Endothelial cell (in vitro differentiated cells): ENCODE results near the gene GPR3. TPM values are rescaled to one million over a fixed set of nuclear protein-coding genes. Genes with fewer than 3 reads are reported as not detected.
A peak's percentile ranks its signal among the peaks of the same experiment; 100 is the strongest.

Experiments used
- DNase-seq: peaks from one replicate; pipeline ENCODE4 v3.0.0; 2021; ENCODE audit warnings: low spot score
- H3K27ac Mint-ChIP-seq: one replicate; pipeline ENCODE4 v1.8.0; 2021; ENCODE audit warnings: mixed read lengths, inconsistent platforms; ENCODE audit not compliant: unreplicated experiment
- H3K27me3 Mint-ChIP-seq: one replicate; pipeline ENCODE4 v1.8.0; 2021; ENCODE audit warnings: mild to moderate bottlenecking, moderate library complexity, mixed read lengths, inconsistent platforms; ENCODE audit not compliant: unreplicated experiment
- H3K36me3 Mint-ChIP-seq: one replicate; pipeline ENCODE4 v1.8.0; 2021; ENCODE audit warnings: mild to moderate bottlenecking, low read depth, mixed read lengths, inconsistent platforms; ENCODE audit not compliant: unreplicated experiment
- H3K4me1 Mint-ChIP-seq: one replicate; pipeline ENCODE4 v1.8.0; 2021; ENCODE audit warnings: mild to moderate bottlenecking, mixed read lengths, inconsistent platforms; ENCODE audit not compliant: unreplicated experiment
- H3K4me3 Mint-ChIP-seq: one replicate; pipeline ENCODE4 v1.8.0; 2021; ENCODE audit warnings: mild to moderate bottlenecking, mixed read lengths, inconsistent platforms; ENCODE audit not compliant: unreplicated experiment
- H3K9me3 Mint-ChIP-seq: one replicate; pipeline ENCODE4 v1.8.0; 2021; ENCODE audit warnings: mixed read lengths, inconsistent platforms; ENCODE audit not compliant: unreplicated experiment
- total RNA-seq: library from RNA; stranded (reverse); fragmentation: NEBNext Ultra II Directional; extraction: Animal tissue kit (Norgen Biotek cat#: 25700); gene quantifications from one replicate; pipeline ENCODE4 v1.2.1, GENCODE V29; 2021; ENCODE audit not compliant: unreplicated experiment
- TF ChIP-seq, protein P1 (sequence below): fragments of 200-600 bp; sonication (generic); IDR thresholded peaks from one replicate; pipeline ENCODE4 v1.5.0; 2021; ENCODE audit warnings: antibody characterized with exemption; ENCODE audit not compliant: unreplicated experiment

The GPR3 gene
- total RNA-seq, 1 donor from 2014 or later, result 2.4 TPM

DNA sequence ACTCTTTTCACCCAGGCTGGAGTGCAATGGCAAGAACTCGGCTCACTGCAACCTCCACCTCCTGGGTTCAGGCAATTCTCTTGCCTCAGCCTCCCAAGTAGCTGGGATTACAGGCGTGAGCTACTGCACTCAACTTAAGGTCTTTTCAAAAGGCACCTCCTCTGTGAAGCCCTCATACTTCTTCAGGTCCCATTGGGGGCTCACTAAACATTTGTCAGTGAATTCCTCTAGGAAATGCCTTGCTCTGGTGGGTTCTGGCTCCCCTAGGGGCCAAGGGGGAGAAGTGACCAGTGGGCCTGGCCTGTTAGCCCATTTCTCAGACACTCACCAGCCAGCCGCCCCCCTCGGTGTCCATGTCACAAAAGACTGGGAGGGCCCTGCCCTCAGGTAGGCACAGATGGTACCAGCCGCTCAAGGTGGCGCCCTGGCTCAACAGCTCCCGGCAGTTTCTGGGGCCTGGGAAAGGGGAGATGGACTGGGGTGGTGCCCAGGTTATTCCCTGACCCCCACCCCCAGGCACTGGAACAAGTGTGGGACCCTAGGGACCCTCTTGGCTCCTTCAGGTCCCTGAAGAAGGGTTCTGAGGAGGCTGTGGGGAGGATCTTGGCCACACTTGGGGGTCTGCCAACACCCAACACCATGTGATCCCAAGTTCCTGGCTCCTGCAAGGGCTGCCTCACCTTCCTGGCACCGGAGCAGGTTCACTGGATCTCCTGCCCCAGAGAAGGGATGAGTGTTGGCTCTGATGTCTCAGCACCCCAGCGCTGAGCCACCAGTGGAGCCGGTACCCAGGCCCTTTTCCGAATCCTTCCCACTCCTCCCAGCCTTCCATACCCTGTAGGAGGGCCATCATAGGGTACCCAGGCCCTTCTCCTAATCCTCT is 19.4 kb upstream of the GPR3 start:
- H3K27me3 Mint-ChIP-seq, result peaks cover 6% of the 10 kb centered on the region
- H3K4me3 Mint-ChIP-seq, result no peak overlapping the region
- peaks cover 33% of the 10 kb centered on the region for H3K4me1 Mint-ChIP-seq
- no peaks in the 10 kb centered on the region for H3K36me3 Mint-ChIP-seq
- DNase-seq, result no peak
- H3K9me3 Mint-ChIP-seq, result no peaks in the 10 kb centered on the region
- H3K27ac Mint-ChIP-seq, result no peak overlapping the region
- TF ChIP-seq, protein P1, sequence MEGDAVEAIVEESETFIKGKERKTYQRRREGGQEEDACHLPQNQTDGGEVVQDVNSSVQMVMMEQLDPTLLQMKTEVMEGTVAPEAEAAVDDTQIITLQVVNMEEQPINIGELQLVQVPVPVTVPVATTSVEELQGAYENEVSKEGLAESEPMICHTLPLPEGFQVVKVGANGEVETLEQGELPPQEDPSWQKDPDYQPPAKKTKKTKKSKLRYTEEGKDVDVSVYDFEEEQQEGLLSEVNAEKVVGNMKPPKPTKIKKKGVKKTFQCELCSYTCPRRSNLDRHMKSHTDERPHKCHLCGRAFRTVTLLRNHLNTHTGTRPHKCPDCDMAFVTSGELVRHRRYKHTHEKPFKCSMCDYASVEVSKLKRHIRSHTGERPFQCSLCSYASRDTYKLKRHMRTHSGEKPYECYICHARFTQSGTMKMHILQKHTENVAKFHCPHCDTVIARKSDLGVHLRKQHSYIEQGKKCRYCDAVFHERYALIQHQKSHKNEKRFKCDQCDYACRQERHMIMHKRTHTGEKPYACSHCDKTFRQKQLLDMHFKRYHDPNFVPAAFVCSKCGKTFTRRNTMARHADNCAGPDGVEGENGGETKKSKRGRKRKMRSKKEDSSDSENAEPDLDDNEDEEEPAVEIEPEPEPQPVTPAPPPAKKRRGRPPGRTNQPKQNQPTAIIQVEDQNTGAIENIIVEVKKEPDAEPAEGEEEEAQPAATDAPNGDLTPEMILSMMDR, result peak; percentile 63

DNA sequence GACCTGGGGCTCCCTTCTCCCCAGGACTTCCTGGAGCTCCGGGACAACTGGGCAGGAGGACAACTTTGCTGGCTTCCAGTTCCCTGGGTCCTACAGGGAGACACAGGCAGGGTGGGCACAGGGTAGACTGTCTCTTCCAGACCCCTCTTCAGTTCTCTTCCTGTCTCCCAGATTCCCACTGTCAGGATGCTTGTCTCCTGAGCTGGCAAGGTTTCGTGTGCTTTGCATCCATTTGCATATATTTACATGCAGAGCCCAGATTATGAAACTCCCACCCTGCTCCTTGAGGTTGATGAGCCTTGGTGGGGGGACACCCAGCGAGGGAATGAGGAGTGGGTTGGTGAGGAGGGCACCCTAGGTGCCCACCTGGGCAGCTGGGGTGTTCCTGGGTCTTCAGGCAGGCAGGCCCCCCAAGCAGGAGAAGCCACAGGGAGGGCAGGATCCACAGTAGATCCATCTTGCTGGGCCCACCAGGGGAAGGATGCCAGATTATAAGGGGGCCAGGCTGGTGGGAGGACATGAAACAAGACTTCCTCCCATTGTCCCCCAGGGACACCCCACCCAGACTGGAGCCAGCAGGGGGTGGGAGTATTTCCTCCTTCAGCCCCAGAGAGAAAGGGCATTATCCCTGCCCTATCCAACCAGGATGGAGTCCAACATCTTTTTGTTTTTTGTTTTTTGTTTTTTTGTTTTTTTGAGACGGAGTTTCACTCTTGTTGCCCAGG is 17.9 kb upstream of the GPR3 start, which contains the start of gene FCN3:
TSS of gene FCN3 (minus strand) at position 463 of the 725 bp plus-strand sequence. CDS start at position 457, 6 bp downstream.
- Mint-ChIP-seq H3K9me3 (no peaks in the 10 kb centered on the region), H3K4me3 (no peak within 1 kb of the TSS), H3K27me3 (peaks cover 6% of the 10 kb centered on the region), H3K36me3 (no peaks in the 10 kb centered on the region), H3K4me1 (peaks cover 31% of the 10 kb centered on the region), H3K27ac (peak within 1 kb of the TSS; percentile 67)
- TF ChIP-seq, protein P1, result no peak
- no peak for DNase-seq

DNA sequence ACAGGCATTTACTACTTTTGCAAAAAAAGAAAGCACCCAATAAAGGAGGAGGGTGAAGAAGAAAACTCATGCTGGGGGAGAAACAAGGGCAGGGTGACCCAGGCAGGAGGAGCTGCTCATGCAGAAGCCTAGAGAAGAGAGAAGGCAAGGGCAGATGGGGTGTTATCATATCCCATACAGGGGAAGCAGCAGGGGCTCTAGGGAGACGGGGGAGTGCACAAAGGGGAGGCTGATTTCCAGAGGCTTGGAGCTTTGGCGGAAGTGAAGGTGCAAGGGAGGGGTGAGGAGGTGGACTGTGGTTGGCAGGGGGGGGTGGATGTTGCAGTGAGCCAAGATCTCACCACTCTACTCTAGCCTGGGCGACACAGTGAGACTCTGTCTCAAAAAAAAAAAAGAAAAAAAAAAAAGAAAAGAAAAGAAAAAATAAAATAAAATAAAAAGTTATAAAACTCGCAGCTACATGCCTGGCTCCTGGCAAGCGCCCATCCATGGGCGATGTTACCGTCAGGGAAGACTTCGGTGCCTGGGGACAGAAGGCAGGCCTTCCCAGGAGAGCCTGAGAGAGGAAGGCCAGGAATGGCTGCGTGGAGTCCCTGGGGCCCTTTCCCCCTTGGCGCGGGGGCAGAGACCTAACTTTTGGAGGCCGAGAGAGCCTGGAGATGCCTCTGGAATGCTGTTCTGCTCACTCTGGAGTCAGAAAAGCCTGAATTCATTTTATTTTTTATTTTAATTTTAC is 14.5 kb upstream of the GPR3 start:
- H3K4me3 Mint-ChIP-seq, result no peak overlapping the region
- no peak for DNase-seq
- H3K27me3 Mint-ChIP-seq, result peaks cover 5% of the 10 kb centered on the region
- TF ChIP-seq, protein P1, result no peak
- peaks cover 4% of the 10 kb centered on the region for H3K36me3 Mint-ChIP-seq
- H3K4me1 Mint-ChIP-seq, result peaks cover 33% of the 10 kb centered on the region
- no peaks in the 10 kb centered on the region for H3K9me3 Mint-ChIP-seq
- H3K27ac Mint-ChIP-seq, result no peak overlapping the region

DNA sequence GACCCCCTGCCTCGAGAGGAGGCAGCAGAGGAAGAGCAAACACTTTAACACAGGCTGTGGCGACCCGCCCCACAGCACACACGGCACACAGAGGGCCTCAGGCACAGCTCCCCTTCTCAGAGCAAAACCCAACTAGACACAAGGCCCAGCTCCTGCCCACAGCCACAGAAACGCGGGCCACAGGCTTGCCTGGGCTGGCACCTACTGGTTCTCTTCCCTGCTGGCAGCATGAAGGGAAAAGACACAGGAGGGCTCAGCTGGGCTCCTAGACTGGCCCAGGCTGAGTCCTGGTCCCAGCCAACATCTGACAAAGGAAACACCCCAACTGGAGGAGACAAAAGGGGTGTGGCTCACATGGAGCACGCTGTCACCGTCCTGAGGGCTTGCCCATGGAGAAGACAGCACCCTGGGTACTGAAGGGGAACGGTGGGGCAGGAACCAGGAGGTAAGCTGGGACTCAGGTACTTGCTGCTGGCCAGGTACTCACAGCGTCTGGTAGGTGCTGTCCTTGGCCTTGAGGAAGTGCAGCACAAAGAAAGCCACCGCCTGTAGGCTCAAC is 12.8 kb upstream of the GPR3 start:
- TF ChIP-seq, protein P1, result no peak
- no peak for DNase-seq
- Mint-ChIP-seq H3K9me3 (no peaks in the 10 kb centered on the region), H3K27ac (no peak overlapping the region), H3K27me3 (peaks cover 3% of the 10 kb centered on the region), H3K4me3 (no peak overlapping the region), H3K36me3 (peaks cover 4% of the 10 kb centered on the region), H3K4me1 (peaks cover 22% of the 10 kb centered on the region)
